Measurements from ENCODE around the gene RAB7B. TPM values are rescaled to one million over a fixed set of nuclear protein-coding genes. Genes with fewer than 3 reads are reported as not detected.

Gene RAB7B
- total and polyA plus RNA-seq, 2 of the 4 experiments (the other 2 are of a cell fraction): 9.1 to 14.7 TPM

DNA sequence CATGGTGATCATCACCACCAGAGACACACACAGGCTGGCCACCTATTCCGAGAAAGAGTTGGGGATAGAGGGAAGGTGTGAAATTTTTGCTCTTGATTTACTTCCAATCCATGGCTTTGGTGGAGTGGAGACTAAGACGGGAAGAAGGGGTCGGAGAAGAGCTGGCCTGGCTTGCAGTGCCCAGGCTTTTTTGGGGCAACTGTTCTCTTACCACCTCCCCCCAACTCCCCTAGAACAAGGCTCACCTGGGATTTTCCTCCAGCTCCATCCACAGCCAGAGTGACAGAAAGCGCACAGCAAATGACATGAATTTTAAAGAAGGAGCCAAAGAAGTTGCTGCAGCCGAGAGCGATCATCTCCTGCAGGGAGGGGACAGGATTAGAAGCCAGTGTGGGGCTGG lies 75.9 kb downstream of the RAB7B start:
- Histone ChIP-seq H3K4me2 (ENCODE audit: low read depth, low read length) (no peak overlapping the region), H4K91ac (ENCODE audit: insufficient read depth, low read depth, low read length) (no peak overlapping the region), H2AK9ac (replicated peaks; ENCODE audit: low read depth, low read length, poor library complexity) (no peak overlapping the region), H3K27ac (ENCODE audit: insufficient read depth, low read length) (no peak overlapping the region), H4K5ac (ENCODE audit: low read depth, low read length) (no peak overlapping the region), H2BK5ac (ENCODE audit: low read depth, low read length, poor library complexity, severe bottlenecking) (no peak overlapping the region), H4K20me1 (ENCODE audit: insufficient read depth, low read length) (no peaks in the 10 kb centered on the region), H3K9me1 (ENCODE audit: insufficient read depth, low read length) (no peaks in the 10 kb centered on the region; the same call in 1 of the 2 replicates), H3K9ac (ENCODE audit: low read depth, low read length) (no peak overlapping the region), H3K9me3 (ENCODE audit: control insufficient read depth, insufficient read depth, low read length) (no peaks in the 10 kb centered on the region), H3K79me1 (ENCODE audit: low read depth in 1 of 2, low read length in 2 of 2) (no peaks in the 10 kb centered on the region), H3K23ac (ENCODE audit: low read depth, low read length) (no peak overlapping the region), H3K4me3 (ENCODE audit: insufficient read depth, low read depth, low read length) (no peak overlapping the region), H3K18ac (ENCODE audit: low read depth, low read length) (no peak overlapping the region), H2AFZ (replicated peaks; ENCODE audit: low read length, poor library complexity) (no peak overlapping the region), H2AK5ac (ENCODE audit: low read depth, low read length) (no peak overlapping the region), H3K14ac (replicated peaks; ENCODE audit: low read depth, low read length) (no peak overlapping the region), H2BK15ac (ENCODE audit: low read depth, low read length) (no peak overlapping the region), H3K36me3 (ENCODE audit: control insufficient read depth, insufficient read depth, low read length) (no peaks in the 10 kb centered on the region), H3K4me1 (ENCODE audit: control insufficient read depth, insufficient read depth, low read length) (no peaks in the 10 kb centered on the region), H4K8ac (ENCODE audit: low read depth in 2 of 2, low read length in 2 of 2) (no peak overlapping the region), H2BK120ac (ENCODE audit: low read depth, low read length) (no peak overlapping the region), H3K27me3 (ENCODE audit: control insufficient read depth, insufficient read depth, low read length) (peaks cover 43% of the 10 kb centered on the region), H3K56ac (ENCODE audit: extremely low read depth, insufficient read depth, low read length) (no peak overlapping the region), H3K4ac (ENCODE audit: low read depth, low read length) (no peak overlapping the region), H2BK20ac (ENCODE audit: low read depth, low read length) (no peak overlapping the region)
- ChIA-PET POLR2A (ENCODE audit: unreplicated experiment) (no interaction called here), CTCF (no interaction called here)
- WGBS, 2 experiments (ENCODE audit: extremely low coverage in 2 of 2, insufficient read length in 1 of 2): no CpG with 5 or more reads among the region's 6 CpGs
- DNase-seq (no peak), ATAC-seq (ENCODE audit: low read depth) (no peak)
- TF ChIP-seq, protein P1, sequence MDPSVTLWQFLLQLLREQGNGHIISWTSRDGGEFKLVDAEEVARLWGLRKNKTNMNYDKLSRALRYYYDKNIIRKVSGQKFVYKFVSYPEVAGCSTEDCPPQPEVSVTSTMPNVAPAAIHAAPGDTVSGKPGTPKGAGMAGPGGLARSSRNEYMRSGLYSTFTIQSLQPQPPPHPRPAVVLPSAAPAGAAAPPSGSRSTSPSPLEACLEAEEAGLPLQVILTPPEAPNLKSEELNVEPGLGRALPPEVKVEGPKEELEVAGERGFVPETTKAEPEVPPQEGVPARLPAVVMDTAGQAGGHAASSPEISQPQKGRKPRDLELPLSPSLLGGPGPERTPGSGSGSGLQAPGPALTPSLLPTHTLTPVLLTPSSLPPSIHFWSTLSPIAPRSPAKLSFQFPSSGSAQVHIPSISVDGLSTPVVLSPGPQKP (IDR thresholded peaks at IDR 0.05; ENCODE audit: borderline replicate concordance, low read depth, low read length): no peak
- no TSS peak for BruUV-seq (replicated peaks)
- dilution Hi-C loops (cut with HindIII; ENCODE audit: low sequenced_read_pairs, unreplicated experiment) (no loop called here), in situ Hi-C loops (cut with MboI; ENCODE audit: low sequenced_read_pairs) (loop anchor here (5.0 kb wide), 2 partner anchors 40 to 175 kb away; no protein-coding TSS in a partner anchor), intact Hi-C loops (cut with micrococcal nuclease) (no loop called here)

Other genes with a start within 250 kb of the RAB7B start
- 5.8 and 7.3 TPM in 2 replicates for gene RAB29, start 227.9 kb downstream of the RAB7B start, total RNA-seq (2012; rRNA removed)
- 4.4 and 5.7 TPM in 2 replicates for gene RAB29, start 227.9 kb downstream of the RAB7B start, polyA plus RNA-seq (2012; rRNA removed)
- 6.3 and 6.7 TPM in 2 replicates for gene SLC41A1, start 190.2 kb downstream of the RAB7B start, total RNA-seq (2012; rRNA removed)
- gene SLC41A1, start 190.2 kb downstream of the RAB7B start, polyA plus RNA-seq (2012; rRNA removed): 25.8 and 26.3 TPM in 2 replicates
- not detected in 2 replicates for gene PM20D1, start 153.3 kb downstream of the RAB7B start, total RNA-seq (2012; rRNA removed)
- 0.04 TPM in 1 of 2 replicates, not detected in the other for gene PM20D1, start 153.3 kb downstream of the RAB7B start, polyA plus RNA-seq (2012; rRNA removed)
- under 0.01 TPM in 1 of 2 replicates, not detected in the other for gene SLC26A9, start 59.9 kb downstream of the RAB7B start, total RNA-seq (2012; rRNA removed)
- not detected in 2 replicates for gene SLC26A9, start 59.9 kb downstream of the RAB7B start, polyA plus RNA-seq (2012; rRNA removed)
- not detected in 2 replicates for gene CTSE, start 20.5 kb upstream of the RAB7B start, total RNA-seq (2012; rRNA removed)
- not detected in 2 replicates for gene CTSE, start 20.5 kb upstream of the RAB7B start, polyA plus RNA-seq (2012; rRNA removed)
- not detected in 2 replicates for gene RHEX, start 49.8 kb upstream of the RAB7B start, total RNA-seq (2012; rRNA removed)
- gene RHEX, start 49.8 kb upstream of the RAB7B start, polyA plus RNA-seq (2012; rRNA removed): not detected in 2 replicates
- not detected in 2 replicates for gene AVPR1B, start 114.0 kb upstream of the RAB7B start, total RNA-seq (2012; rRNA removed)
- not detected in 2 replicates for gene AVPR1B, start 114.0 kb upstream of the RAB7B start, polyA plus RNA-seq (2012; rRNA removed)
- gene FAM72A, start 199.4 kb upstream of the RAB7B start, total RNA-seq (2012; rRNA removed): 2.2 and 4.2 TPM in 2 replicates
- 3.8 and 5.0 TPM in 2 replicates for gene FAM72A, start 199.4 kb upstream of the RAB7B start, polyA plus RNA-seq (2012; rRNA removed)
- 33.3 and 50.3 TPM in 2 replicates for gene SRGAP2, start 200.1 kb upstream of the RAB7B start, total RNA-seq (2012; rRNA removed)
- 19.7 and 20.7 TPM in 2 replicates for gene SRGAP2, start 200.1 kb upstream of the RAB7B start, polyA plus RNA-seq (2012; rRNA removed)

Data from IMR-90 (cell line).